ENCODE results near the gene USP2.

- no peak for TF ChIP-seq CTCF (IDR thresholded peaks at IDR 0.05; ENCODE audit: borderline replicate concordance, extremely low read depth, low read length, poor library complexity, severe bottlenecking)
- TF ChIP-seq EZH2 (IDR thresholded peaks at IDR 0.05; ENCODE audit: borderline replicate concordance, low read depth, low read length, severe bottlenecking), result no peak
Observed at GRCh38 chr11:119344291-119345010, 37.0 kb downstream of the USP2 start.
